H9 (cell line): ENCODE data around the gene EPB41. TPM values are rescaled to one million over a fixed set of nuclear protein-coding genes. Genes with fewer than 3 reads are reported as not detected.

ENCODE experiments used
- DNase-seq: peaks from one replicate; pipeline ENCODE4 v3.0.0-alpha.2; 2017
- H2AFZ ChIP-seq: one replicate; pipeline ENCODE4 v1.6.1; 2013; ENCODE audit warnings: mild to moderate bottlenecking, low read length, control low read depth, moderate library complexity
- H2AK5ac ChIP-seq: 2 replicates; pipeline ENCODE4 v1.6.1; 2013; ENCODE audit warnings: low read length, control low read depth, mixed read lengths; ENCODE audit not compliant: insufficient read length
- H2BK120ac ChIP-seq: one replicate; pipeline ENCODE4 v1.6.1; 2013; ENCODE audit warnings: low read depth, mild to moderate bottlenecking, low read length, control low read depth, inconsistent platforms; ENCODE audit not compliant: poor library complexity, severe bottlenecking
- H2BK12ac ChIP-seq: 2 replicates; pipeline ENCODE4 v1.6.1; 2013; ENCODE audit warnings: low read length, control low read depth, mixed read lengths, low read depth; ENCODE audit not compliant: insufficient read length
- H2BK15ac ChIP-seq: 2 replicates; pipeline ENCODE4 v1.6.1; 2013; ENCODE audit warnings: low read depth, low read length, control low read depth
- H2BK20ac ChIP-seq: one replicate; pipeline ENCODE4 v1.6.1; 2013; ENCODE audit warnings: low read depth, mild to moderate bottlenecking, low read length, control low read depth, inconsistent platforms; ENCODE audit not compliant: poor library complexity, severe bottlenecking
- H2BK5ac ChIP-seq: 2 replicates; pipeline ENCODE4 v1.6.1; 2013; ENCODE audit warnings: low read length, control low read depth, mixed read lengths; ENCODE audit not compliant: insufficient read length
- H3K14ac ChIP-seq: 2 replicates; pipeline ENCODE4 v1.6.1; 2013; ENCODE audit warnings: low read length, control low read depth; ENCODE audit not compliant: insufficient read depth
- H3K18ac ChIP-seq: 2 replicates; pipeline ENCODE4 v1.6.1; 2013; ENCODE audit warnings: low read depth, mild to moderate bottlenecking, mixed read lengths, low read length, control low read depth; ENCODE audit not compliant: insufficient read length
- H3K23ac ChIP-seq: 2 replicates; pipeline ENCODE4 v1.6.1; 2013; ENCODE audit warnings: low read length, control low read depth, mixed read lengths, low read depth; ENCODE audit not compliant: insufficient read length
- H3K23me2 ChIP-seq: 2 replicates; pipeline ENCODE4 v1.6.1; 2013; ENCODE audit warnings: low read depth, mild to moderate bottlenecking, mixed read lengths, low read length, control low read depth; ENCODE audit not compliant: insufficient read length, poor library complexity, severe bottlenecking
- H3K27ac ChIP-seq: 2 replicates; pipeline ENCODE4 v1.5.1; 2013; ENCODE audit warnings: low read length, control low read depth, mixed read lengths, low read depth; ENCODE audit not compliant: insufficient read length
- H3K27me3 ChIP-seq: 2 replicates; pipeline ENCODE4 v1.6.1; 2013; ENCODE audit warnings: low read length, control low read depth, inconsistent platforms; ENCODE audit not compliant: insufficient read depth
- H3K4ac ChIP-seq: 2 replicates; pipeline ENCODE4 v1.6.1; 2013; ENCODE audit warnings: low read depth, mild to moderate bottlenecking, control low read depth, inconsistent platforms, low read length, moderate library complexity
- H3K4me1 ChIP-seq: 2 replicates; pipeline ENCODE4 v1.6.1; 2013; ENCODE audit warnings: low read length, control low read depth, inconsistent platforms; ENCODE audit not compliant: insufficient read depth
- H3K4me2 ChIP-seq: 2 replicates; pipeline ENCODE4 v1.6.1; 2013; ENCODE audit warnings: low read length, control low read depth, mixed read lengths; ENCODE audit not compliant: insufficient read length, insufficient read depth
- H3K56ac ChIP-seq: 2 replicates; pipeline ENCODE4 v1.6.1; 2013; ENCODE audit warnings: low read depth, mild to moderate bottlenecking, mixed read lengths, low read length, control low read depth; ENCODE audit not compliant: insufficient read length
- H3K79me1 ChIP-seq: 2 replicates; pipeline ENCODE4 v1.6.1; 2013; ENCODE audit warnings: low read depth, mild to moderate bottlenecking, moderate library complexity, low read length, control low read depth, inconsistent platforms; ENCODE audit not compliant: insufficient read depth, poor library complexity, severe bottlenecking
- H3K79me2 ChIP-seq: 2 replicates; pipeline ENCODE4 v1.6.1; 2013; ENCODE audit warnings: low read length, control low read depth, inconsistent platforms; ENCODE audit not compliant: insufficient read depth
- H3K9ac ChIP-seq: 2 replicates; pipeline ENCODE4 v1.6.1; 2013; ENCODE audit warnings: low read length, control low read depth, mixed read lengths; ENCODE audit not compliant: insufficient read length; ENCODE audit errors: extremely low read depth
- H3K9me3 ChIP-seq: one replicate; pipeline ENCODE4 v1.6.1; 2013; ENCODE audit warnings: low read depth, low read length, inconsistent platforms; ENCODE audit not compliant: control insufficient read depth
- H3T11ph ChIP-seq: one replicate; pipeline ENCODE4 v1.6.1; 2013; ENCODE audit warnings: mild to moderate bottlenecking, low read length, control low read depth, inconsistent platforms
- H4K20me1 ChIP-seq: one replicate; pipeline ENCODE4 v1.6.1; 2013; ENCODE audit not compliant: control insufficient read depth, insufficient read length, insufficient read depth
- H4K5ac ChIP-seq: 2 replicates; pipeline ENCODE4 v1.6.1; 2013; ENCODE audit warnings: low read depth, mild to moderate bottlenecking, mixed read lengths, low read length, control low read depth; ENCODE audit not compliant: insufficient read length
- H4K8ac ChIP-seq: replicated peaks from 2 replicates; pipeline ENCODE4 v1.6.1; 2013; ENCODE audit warnings: low read length, control low read depth, mixed read lengths, low read depth; ENCODE audit not compliant: insufficient read length
- H4K91ac ChIP-seq: 2 replicates; pipeline ENCODE4 v1.6.1; 2013; ENCODE audit warnings: low read depth, mild to moderate bottlenecking, moderate library complexity, mixed read lengths, low read length, control low read depth; ENCODE audit not compliant: insufficient read length
- H3K27ac Mint-ChIP-seq, 3 experiments: 2 replicates in 2 of 3; 3 replicates in 1 of 3; pipeline ENCODE4 v1.8.0; 2020 to 2021; ENCODE audit warnings: mixed read lengths in 3 of 3, mild to moderate bottlenecking in 1 of 3, moderate library complexity in 1 of 3
- H3K27me3 Mint-ChIP-seq: 2 replicates; pipeline ENCODE4 v1.8.0; 2021; ENCODE audit warnings: low read depth, mild to moderate bottlenecking, moderate library complexity, mixed read lengths
- H3K36me3 Mint-ChIP-seq, 3 experiments: 2 replicates in 2 of 3; 3 replicates in 1 of 3; pipeline ENCODE4 v1.8.0; 2020 to 2021; ENCODE audit warnings: low read depth in 3 of 3, mixed read lengths in 3 of 3; ENCODE audit not compliant: insufficient read depth in 1 of 3
- H3K4me1 Mint-ChIP-seq, 2 experiments: 2 replicates each; pipeline ENCODE4 v1.8.0; 2020; ENCODE audit warnings: mixed read lengths in 2 of 2
- H3K4me3 Mint-ChIP-seq, 2 experiments: 2 replicates in 1 of 2; 3 replicates in 1 of 2; pipeline ENCODE4 v1.8.0; 2020 to 2021; ENCODE audit warnings: mild to moderate bottlenecking in 2 of 2, mixed read lengths in 2 of 2, moderate library complexity in 1 of 2
- H3K9me3 Mint-ChIP-seq, 2 experiments: 2 replicates in 1 of 2; 3 replicates in 1 of 2; pipeline ENCODE4 v1.8.0; 2020; ENCODE audit warnings: mild to moderate bottlenecking in 2 of 2, mixed read lengths in 2 of 2, moderate library complexity in 1 of 2
- CTCF ChIP-seq: fragments of 200-600 bp; sonication (generic); conservative IDR thresholded peaks from 3 replicates; pipeline ENCODE4 v1.8.0; 2021; ENCODE audit warnings: antibody characterized with exemption, mild to moderate bottlenecking
- WGBS: extraction: QIAGEN DNeasy Blood & Tissue Kit; methylation state at CpG from one replicate; pipeline ENCODE4 v1.1.7; 2013; ENCODE audit warnings: missing lambda C conversion rate, low lambda C conversion rate, mixed read lengths; ENCODE audit not compliant: insufficient read length; ENCODE audit errors: extremely low coverage; 5-methylcytosine and 5-hydroxymethylcytosine counted together
- total RNA-seq: library from RNA; stranded (reverse); gene quantifications from 2 replicates; pipeline ENCODE4 v1.2.1, GENCODE V29; 2021

EPB41 gene
- total RNA-seq, 1 experiment from 2014 or later, result 75.4 TPM

- Histone ChIP-seq H3K18ac (no peak overlapping the region), H2BK15ac (no peak overlapping the region), H2BK5ac (no peak overlapping the region), H3K23ac (no peak overlapping the region), H3K27ac (no peak overlapping the region), H4K8ac (no peak overlapping the region), H4K91ac (no peak overlapping the region), H3K4me1 (no peaks in the 10 kb centered on the region), H3T11ph (no peak overlapping the region), H3K23me2 (no peaks in the 10 kb centered on the region), H2BK120ac (no peak overlapping the region), H4K5ac (no peak overlapping the region), H3K56ac (no peak overlapping the region), H3K27me3 (no peaks in the 10 kb centered on the region), H3K79me2 (no peaks in the 10 kb centered on the region; the same call in 1 of the 2 replicates), H3K9me3 (no peaks in the 10 kb centered on the region), H3K79me1 (peaks cover 4% of the 10 kb centered on the region), H3K14ac (no peak overlapping the region), H3K4ac (no peak overlapping the region), H2AFZ (no peak overlapping the region), H2AK5ac (no peak overlapping the region), H4K20me1 (no peaks in the 10 kb centered on the region), H3K9ac (no peak overlapping the region), H2BK12ac (no peak overlapping the region), H3K4me2 (no peak overlapping the region), H2BK20ac (no peak overlapping the region)
- H3K4me3 Mint-ChIP-seq, result no peak overlapping the region
- peaks cover under 1 to 6% of the 10 kb centered on the region in 2 experiments; a peak in 3 of 4 replicates for H3K4me1 Mint-ChIP-seq
- H3K27me3 Mint-ChIP-seq, result no peaks in the 10 kb centered on the region
- no peaks in the 10 kb centered on the region for H3K36me3 Mint-ChIP-seq
- no peak for TF ChIP-seq CTCF
- WGBS, result no CpG with 5 or more reads among the region's 2 CpGs
- no peak for DNase-seq
- no peaks in the 10 kb centered on the region for H3K9me3 Mint-ChIP-seq
- no peak overlapping the region for H3K27ac Mint-ChIP-seq
Measured at GRCh38 chr1:28933277-28933676, 18.9 kb downstream of the EPB41 start.
